Nephron (organoid): ENCODE measurements around the gene OIP5.
"Not testable (repeated sequence)": the region's sequence is repeated elsewhere in the genome, so short reads cannot be mapped to it uniquely, and the experiment has no call there.

Experiments used
- H3K27ac Mint-ChIP-seq, 3 experiments: 2 replicates each; pipeline ENCODE4 v1.8.0; 2020; ENCODE audit warnings: mixed read lengths in 3 of 3, mild to moderate bottlenecking in 2 of 3, moderate library complexity in 1 of 3
- H3K27me3 Mint-ChIP-seq: 2 replicates; pipeline ENCODE4 v1.8.0; 2021; ENCODE audit warnings: low read depth, mild to moderate bottlenecking, moderate library complexity, mixed read lengths
- H3K36me3 Mint-ChIP-seq: 2 replicates; pipeline ENCODE4 v1.8.0; 2020; ENCODE audit warnings: low read depth, mixed read lengths
- H3K4me1 Mint-ChIP-seq: 2 replicates; pipeline ENCODE4 v1.8.0; 2020; ENCODE audit warnings: mixed read lengths
- H3K4me3 Mint-ChIP-seq, 3 experiments: 2 replicates each; pipeline ENCODE4 v1.8.0; 2020; ENCODE audit warnings: mild to moderate bottlenecking in 3 of 3, mixed read lengths in 3 of 3, moderate library complexity in 2 of 3
- H3K9me3 Mint-ChIP-seq: 2 replicates; pipeline ENCODE4 v1.8.0; 2020; ENCODE audit warnings: mixed read lengths
- CTCF ChIP-seq, 3 experiments: fragments of 200-600 bp; sonication (generic); IDR thresholded peaks; one replicate each; pipeline ENCODE4 v1.5.0; 2021; ENCODE audit warnings: antibody characterized with exemption in 3 of 3; ENCODE audit not compliant: unreplicated experiment in 3 of 3

OIP5 gene

GRCh38 chr15:41278319-41278718 lies 54.1 kb downstream of the OIP5 start:
- no peak for TF ChIP-seq CTCF (IDR thresholded peaks at IDR 0.05; ENCODE audit: unreplicated experiment in 3 of 3)
- H3K27me3 Mint-ChIP-seq: peaks cover 3% of the 10 kb centered on the region
- H3K27ac Mint-ChIP-seq: no peak overlapping the region
- H3K36me3 Mint-ChIP-seq: peaks cover 40% of the 10 kb centered on the region
- no peaks in the 10 kb centered on the region for H3K9me3 Mint-ChIP-seq
- H3K4me3 Mint-ChIP-seq: no peak overlapping the region
- no peaks in the 10 kb centered on the region for H3K4me1 Mint-ChIP-seq

DNA sequence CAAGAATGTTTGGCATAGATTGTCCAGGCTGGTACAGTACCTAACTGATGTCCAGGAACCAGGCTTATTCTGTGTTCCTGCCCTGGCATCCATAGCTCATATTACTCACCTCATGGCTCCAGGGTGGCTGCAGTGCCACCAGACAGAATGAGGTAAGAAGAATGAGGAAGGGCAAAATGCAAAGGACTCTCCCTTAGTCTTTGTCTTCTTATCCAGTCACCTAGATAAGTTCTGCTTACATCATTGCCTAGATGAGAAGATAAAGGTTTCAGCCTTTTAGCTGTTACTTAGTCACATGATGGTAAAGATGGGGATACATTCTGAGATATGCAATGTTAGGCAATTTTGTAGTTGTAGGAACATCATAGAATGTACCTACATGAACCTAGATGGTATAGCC lies 55.6 kb downstream of the OIP5 start:
- H3K4me3 Mint-ChIP-seq: no peak overlapping the region

GRCh38 chr15:41269887-41270286 lies 62.5 kb downstream of the OIP5 start:
- no peak for TF ChIP-seq CTCF (IDR thresholded peaks at IDR 0.05; ENCODE audit: unreplicated experiment in 3 of 3)
- Mint-ChIP-seq H3K4me3 (no peak overlapping the region), H3K4me1 (no peaks in the 10 kb centered on the region), H3K36me3 (peaks cover 41% of the 10 kb centered on the region), H3K27me3 (no peaks in the 10 kb centered on the region), H3K9me3 (no peaks in the 10 kb centered on the region), H3K27ac (no peak overlapping the region)

More for the DNA sequence above, 55.6 kb downstream of the OIP5 start:
- no peak for TF ChIP-seq CTCF (IDR thresholded peaks at IDR 0.05; ENCODE audit: unreplicated experiment in 3 of 3)
- H3K36me3 Mint-ChIP-seq: peaks cover 41% of the 10 kb centered on the region
- H3K9me3 Mint-ChIP-seq: no peaks in the 10 kb centered on the region
- H3K27me3 Mint-ChIP-seq: no peaks in the 10 kb centered on the region
- H3K27ac Mint-ChIP-seq: no peak overlapping the region
- no peaks in the 10 kb centered on the region for H3K4me1 Mint-ChIP-seq

DNA sequence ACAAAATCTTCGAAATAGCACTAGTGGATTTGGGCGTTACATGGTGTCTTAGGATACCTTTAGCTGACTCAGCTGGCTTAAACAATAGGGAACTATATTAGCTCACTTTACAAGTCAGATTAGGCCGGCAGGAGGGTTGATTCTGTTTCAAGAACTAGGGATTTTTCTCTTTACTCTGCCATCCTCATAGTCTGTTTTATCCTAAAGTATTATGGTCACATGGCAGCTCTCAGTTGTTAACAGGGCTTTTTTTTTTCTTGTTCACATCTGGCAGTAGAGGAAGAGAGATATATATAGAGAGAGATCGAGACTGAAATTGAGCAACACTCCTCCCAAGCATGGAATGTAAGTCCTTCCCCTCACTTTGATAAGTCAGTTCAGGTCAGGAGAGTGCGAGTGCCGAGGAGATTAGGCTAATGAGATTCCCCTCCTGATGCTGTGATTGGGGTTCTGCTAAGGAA lies 68.5 kb downstream of the OIP5 start:
- no peak for TF ChIP-seq CTCF (IDR thresholded peaks at IDR 0.05; ENCODE audit: unreplicated experiment in 3 of 3)
- no peaks in the 10 kb centered on the region for H3K4me1 Mint-ChIP-seq
- H3K4me3 Mint-ChIP-seq: no peak overlapping the region
- no peak overlapping the region for H3K27ac Mint-ChIP-seq
- H3K9me3 Mint-ChIP-seq: no peaks in the 10 kb centered on the region
- peaks cover 35% of the 10 kb centered on the region for H3K36me3 Mint-ChIP-seq
- H3K27me3 Mint-ChIP-seq: no peaks in the 10 kb centered on the region

GRCh38 chr15:41262571-41262970 lies 69.8 kb downstream of the OIP5 start:
- H3K4me3 Mint-ChIP-seq: no peak overlapping the region
- no peaks in the 10 kb centered on the region for H3K27me3 Mint-ChIP-seq
- no peak overlapping the region for H3K27ac Mint-ChIP-seq
- no peaks in the 10 kb centered on the region for H3K4me1 Mint-ChIP-seq
- no peaks in the 10 kb centered on the region for H3K9me3 Mint-ChIP-seq
- peaks cover 40% of the 10 kb centered on the region for H3K36me3 Mint-ChIP-seq
- TF ChIP-seq CTCF (IDR thresholded peaks at IDR 0.05; ENCODE audit: unreplicated experiment in 3 of 3): no peak

GRCh38 chr15:41260924-41261323 lies 71.5 kb downstream of the OIP5 start:
- peaks cover 31% of the 10 kb centered on the region for H3K36me3 Mint-ChIP-seq
- H3K9me3 Mint-ChIP-seq, H3K27me3 Mint-ChIP-seq, H3K4me1 Mint-ChIP-seq, H3K27ac Mint-ChIP-seq, H3K4me3 Mint-ChIP-seq: not testable (repeated sequence)
